Stimulated activated CD4-positive, alpha-beta T cell treated with anti-CD3 and anti-CD28 coated beads, Interleukin-12 subunit alpha, Interleukin-12 subunit beta, amount 100 ng/mL, for 48 hours (primary cell): ENCODE measurements around the gene ALDOC.

Source experiments
- DNase-seq, 3 donors: peaks; one replicate each; pipeline ENCODE4 v3.0.0-alpha.2; 2020; ENCODE audit warnings: low read depth in 2 of 3, low spot score in 1 of 3

Gene ALDOC

DNA sequence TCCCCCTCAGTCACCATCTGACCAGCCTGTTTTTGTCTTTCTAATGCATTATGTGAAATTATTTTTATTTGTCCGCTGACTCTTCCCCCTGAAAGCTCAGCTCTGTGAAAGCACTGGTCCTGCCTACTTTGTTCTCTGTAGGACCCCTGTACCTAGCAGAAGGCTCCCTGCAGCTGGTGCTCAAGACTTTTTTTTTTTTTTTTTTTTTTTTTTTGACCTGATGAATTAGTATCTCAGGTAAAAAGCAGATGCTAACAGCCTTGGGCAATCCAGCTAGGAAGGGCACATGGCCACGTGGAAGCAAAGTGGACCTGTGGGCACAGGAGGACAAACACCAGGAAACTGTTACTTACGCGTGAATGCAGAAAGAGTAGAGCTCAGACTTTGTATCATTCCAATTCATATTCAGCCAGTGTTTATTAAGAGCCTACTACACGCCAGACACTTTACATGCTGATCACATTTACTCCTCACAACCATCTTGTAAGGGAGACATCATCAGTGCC lies 23.6 kb downstream of the ALDOC start:
- DNase-seq, result no peak

GRCh38 chr17:28552176-28552999 lies 24.3 kb downstream of the ALDOC start, which contains the start of gene UNC119:
Gene UNC119, minus strand, starts transcription at chr17:28552624. Its CDS starts 67 bp downstream, at chr17:28552557.
- peak; percentile 53 to 76 (median 74) for DNase-seq

DNA sequence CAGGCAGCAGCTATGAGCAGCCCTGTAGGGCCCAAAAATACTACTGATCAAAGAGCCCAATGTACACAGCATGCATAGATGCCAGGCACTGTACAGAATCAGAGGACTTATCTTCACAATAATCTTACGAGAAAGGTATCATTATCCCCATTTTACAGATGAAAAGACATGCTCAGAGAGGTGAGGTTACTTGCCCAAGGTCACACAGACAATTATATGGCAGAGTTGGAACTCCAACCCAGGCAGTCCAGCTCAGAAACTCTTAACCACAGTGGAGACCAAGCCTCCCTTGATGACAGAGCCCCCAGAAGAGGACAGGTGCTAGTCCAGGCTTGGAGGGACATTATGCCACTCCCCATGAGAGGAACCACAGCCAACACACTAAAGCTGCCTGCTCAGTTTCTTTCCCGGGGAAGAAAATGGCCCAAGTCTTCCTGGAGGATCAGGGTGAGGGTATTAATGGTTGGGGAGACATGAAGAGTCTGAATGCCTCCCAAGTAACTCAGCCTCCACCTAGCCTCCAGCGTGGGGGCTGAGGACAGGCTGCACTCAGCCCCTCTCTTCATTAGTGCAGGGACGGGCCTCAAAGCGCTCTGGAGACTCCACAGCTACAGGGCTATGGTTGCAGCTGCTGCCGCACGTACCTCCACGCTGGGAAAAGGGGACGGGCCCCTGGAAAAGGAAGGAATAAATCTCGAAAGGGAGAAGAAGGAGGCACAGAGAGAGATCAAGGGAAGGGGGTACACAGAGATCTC lies 25.1 kb downstream of the ALDOC start:
- DNase-seq, result no peak

DNA sequence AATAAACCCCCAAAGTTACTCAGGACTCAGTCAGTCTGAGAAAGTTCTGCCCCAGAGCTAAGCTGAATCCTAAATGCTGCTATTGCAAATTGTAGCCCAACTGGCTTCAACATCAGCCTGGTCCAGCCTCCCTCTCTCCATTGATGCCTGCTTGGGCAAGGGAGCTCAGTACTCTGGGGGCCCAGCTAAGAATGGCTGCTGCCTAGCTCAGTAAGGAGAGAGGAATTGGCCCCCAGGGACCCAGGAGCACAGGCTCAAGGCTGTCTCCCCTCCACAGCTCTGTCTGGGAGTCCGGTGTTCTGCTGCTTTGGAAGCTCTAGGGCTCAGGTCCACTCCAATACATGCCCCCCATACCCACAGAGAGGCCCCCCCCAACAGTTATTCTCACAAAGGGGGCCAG lies 25.8 kb downstream of the ALDOC start:
- no peak for DNase-seq

DNA sequence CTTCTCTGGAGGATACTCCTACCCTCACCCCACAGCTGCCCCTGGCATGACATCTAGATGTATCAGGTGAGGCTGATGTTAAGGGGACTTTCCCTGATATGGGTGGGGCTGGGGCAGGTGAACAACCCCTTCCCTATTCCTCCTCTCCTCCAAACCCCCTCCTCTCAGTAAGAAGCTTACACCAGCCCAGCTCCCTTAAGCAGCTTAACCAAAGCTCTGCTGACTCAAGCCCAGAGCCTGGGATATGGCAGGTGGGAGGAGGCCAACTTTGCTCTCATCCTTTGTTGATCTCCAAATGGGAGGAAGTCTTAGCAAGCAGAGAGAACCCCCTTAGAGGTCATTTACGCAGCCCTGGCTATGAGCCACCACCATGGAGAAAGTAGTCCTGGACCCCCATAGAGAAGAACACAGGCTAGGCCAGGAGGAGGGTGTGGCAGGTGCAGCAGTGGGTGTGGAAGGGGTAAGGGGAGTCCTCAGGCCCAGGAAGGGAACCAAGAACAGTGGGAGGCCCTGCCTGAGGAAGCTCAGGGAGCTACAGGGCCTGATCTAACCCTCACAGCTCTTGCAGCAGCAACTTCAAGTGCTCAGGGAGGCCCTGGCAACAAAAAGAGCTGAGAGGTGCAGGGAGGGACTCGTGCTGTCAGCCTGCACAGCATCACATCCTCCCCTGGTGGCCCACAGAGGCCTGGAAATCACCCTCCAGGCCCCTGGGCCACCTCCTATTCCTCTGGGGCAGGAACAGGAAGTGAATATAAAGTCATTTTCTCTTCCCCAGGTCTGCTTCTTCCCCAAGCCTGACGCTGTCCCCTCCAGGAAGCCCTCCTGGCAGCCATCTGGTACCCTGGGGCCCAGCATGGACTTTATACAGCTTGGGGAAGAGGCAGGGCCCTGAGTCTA lies 27.2 kb downstream of the ALDOC start:
- DNase-seq, result peak; percentile 30 to 42 (median 38)

DNA sequence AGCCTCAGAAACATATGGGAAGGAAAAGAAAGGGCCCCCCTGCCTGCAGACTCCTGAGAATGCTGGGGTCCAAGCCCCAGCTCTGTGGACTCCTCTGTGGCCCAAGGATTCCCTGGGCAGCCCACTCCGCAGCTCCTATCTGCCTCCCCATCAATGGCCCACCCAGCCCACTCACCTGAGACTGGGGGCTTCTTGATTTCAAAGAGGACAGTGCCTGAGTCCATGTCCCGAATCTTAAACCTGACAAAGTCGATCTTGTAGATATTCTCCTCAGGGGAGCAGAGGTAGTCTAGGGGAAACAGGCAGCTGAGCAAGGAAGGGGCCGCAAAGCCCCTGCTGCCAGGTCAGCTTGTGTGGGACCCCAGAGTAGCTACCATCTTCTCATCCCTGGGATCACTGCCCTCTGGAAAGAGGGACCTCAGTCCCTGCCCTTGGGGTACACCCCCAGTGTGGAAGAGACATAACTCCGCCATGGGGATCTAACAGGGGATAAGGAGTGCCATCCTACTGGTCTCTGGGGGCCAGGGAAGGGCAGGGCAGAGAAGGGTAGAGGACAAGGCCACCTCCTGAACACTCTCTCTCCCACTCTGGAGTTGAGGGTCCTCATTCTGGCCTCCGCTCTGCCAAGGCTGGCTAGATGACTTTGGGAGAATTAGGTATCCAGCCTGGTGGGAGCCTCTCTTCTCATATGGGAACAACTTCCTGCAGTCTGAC lies 28.1 kb downstream of the ALDOC start:
- no peak for DNase-seq

- peak; percentile 65 to 76 (median 75) for DNase-seq
Measured at GRCh38 chr17:28547623-28548416, 28.9 kb downstream of the ALDOC start.

- DNase-seq, result no peak
Measured at GRCh38 chr17:28547096-28547622, 29.5 kb downstream of the ALDOC start.

GRCh38 chr17:28545787-28546415 lies 30.8 kb downstream of the ALDOC start:
- no peak for DNase-seq

GRCh38 chr17:28545141-28545503 lies 31.6 kb downstream of the ALDOC start:
- DNase-seq, result no peak

GRCh38 chr17:28544402-28545140 lies 32.1 kb downstream of the ALDOC start:
- DNase-seq, result no peak

- no peak for DNase-seq
Measured at GRCh38 chr17:28541439-28541838, 35.3 kb downstream of the ALDOC start.

- DNase-seq, result no peak
Measured at GRCh38 chr17:28540231-28540630, 36.5 kb downstream of the ALDOC start.

DNA sequence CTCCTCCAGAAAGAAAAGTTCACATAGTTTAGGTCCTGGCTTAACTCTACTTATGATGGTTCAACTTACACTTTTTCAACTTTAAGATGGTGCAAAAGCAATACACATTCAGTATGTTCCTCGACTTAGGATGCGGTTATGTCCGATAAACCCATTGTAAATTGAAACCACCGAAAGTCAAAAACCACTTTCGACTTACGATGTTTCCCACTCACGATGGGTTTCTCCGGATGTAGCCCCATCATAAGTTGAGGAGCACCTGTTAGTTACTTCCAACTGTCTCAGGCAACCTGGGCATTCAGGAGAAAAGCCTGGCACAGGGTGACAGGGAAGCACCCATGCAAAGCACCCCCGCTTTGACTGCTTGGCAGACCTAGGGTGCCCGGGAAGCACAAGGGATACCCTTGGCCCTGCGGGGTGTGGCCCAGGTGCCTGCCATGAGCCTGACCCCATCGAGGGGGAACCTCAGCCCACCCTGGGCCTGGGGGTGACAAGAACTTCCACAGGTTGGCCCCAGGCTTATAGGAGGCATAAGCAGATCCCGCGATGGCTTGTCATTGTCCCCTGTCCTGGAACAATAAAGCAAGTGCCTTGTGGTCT lies 38.3 kb downstream of the ALDOC start:
- no peak for DNase-seq

- DNase-seq, result no peak
Measured at GRCh38 chr17:28537219-28537610, 39.5 kb downstream of the ALDOC start.

DNA sequence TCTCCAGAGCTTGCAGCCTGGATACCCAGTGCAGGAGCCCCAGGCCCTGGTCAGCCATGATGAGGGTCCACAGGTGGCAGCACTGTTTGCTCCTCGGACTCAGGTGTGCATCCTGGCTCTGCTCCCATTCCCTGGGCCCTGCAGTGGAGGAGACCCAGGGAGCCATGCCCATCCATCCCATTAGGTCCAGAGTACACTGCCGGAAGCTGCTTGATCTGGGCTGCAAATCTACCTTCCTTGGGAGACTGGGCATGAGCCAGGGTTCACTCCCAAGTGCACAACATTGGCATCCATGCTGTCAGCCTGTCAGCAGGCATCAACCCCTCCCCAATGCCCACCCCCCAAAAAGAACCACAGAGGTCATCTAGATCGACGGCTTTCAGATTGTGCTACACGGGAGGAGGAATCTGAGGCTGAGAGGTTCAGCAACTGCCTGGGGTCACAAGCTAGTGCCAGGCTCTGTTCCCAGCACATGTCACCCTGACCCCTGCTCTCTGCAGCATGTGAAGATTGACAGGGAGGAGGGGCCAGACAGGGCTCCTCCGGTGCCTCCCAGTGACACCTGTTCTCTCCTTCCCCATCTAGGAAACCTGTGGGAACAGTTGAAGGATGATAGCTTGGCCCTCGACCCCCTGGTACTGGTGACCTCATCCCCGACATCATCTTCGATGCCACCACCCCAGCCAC lies 40.0 kb downstream of the ALDOC start:
- no peak for DNase-seq

DNA sequence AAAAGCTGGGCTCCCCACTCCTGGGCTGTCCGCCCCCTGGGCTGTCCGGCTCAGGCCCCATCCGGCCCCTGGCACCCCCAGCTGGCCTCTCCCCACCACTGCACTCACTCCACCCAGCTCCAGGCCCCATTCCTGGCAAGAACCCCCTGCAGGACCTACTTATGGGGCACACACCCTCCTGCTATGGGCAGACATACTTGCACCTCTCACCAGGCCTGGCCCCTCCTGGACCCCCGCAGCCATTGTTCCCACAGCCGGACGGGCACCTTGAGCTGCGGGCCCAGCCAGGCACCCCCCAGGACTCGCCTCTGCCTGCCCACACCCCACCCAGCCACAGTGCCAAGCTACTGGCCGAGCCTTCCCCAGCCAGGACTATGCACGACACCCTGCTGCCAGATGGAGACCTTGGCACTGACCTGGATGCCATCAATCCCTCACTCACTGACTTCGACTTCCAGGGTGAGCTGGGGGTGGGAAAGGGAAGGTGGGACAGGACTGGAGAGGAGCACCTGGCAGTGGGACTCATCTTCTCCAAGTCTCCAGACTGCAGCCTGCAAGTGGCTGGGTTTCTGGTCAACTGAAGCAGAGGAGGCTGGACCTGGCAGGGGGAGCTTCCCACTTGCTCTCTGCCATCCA lies 41.8 kb downstream of the ALDOC start:
- DNase-seq, result no peak
